T-helper 1 cell (primary cell): ENCODE measurements around the gene RHBG.

Experiments
- DNase-seq, 5 donors: peaks; one replicate each; pipeline ENCODE4 v3.0.0-alpha.2; 2012 to 2020

RHBG gene

GRCh38 chr1:156409439-156409838 is 40.4 kb downstream of the RHBG start:
- DNase-seq: no peak

- no peak for DNase-seq
These were observed 41.2 kb downstream of the RHBG start for GRCh38 chr1:156410238-156410637.

- no peak for DNase-seq
These were observed 41.7 kb downstream of the RHBG start for GRCh38 chr1:156410740-156411139.

GRCh38 chr1:156412653-156413321 is 43.8 kb downstream of the RHBG start:
- DNase-seq: no peak

- no peak for DNase-seq
These were observed 44.6 kb downstream of the RHBG start for GRCh38 chr1:156413391-156414246.

GRCh38 chr1:156414461-156415064 is 45.6 kb downstream of the RHBG start:
- no peak for DNase-seq

GRCh38 chr1:156416993-156417392 is 48.0 kb downstream of the RHBG start:
- no peak for DNase-seq

- no peak for DNase-seq
These were observed 48.5 kb downstream of the RHBG start for GRCh38 chr1:156417401-156418020.

GRCh38 chr1:156418416-156419070 is 49.5 kb downstream of the RHBG start:
- no peak for DNase-seq

GRCh38 chr1:156419854-156420204 is 50.8 kb downstream of the RHBG start:
- DNase-seq: no peak

GRCh38 chr1:156420205-156421061 is 51.4 kb downstream of the RHBG start:
- peak in 4 of 5 donors; percentile 25 to 39 (median 34) for DNase-seq

GRCh38 chr1:156421062-156421938 is 52.3 kb downstream of the RHBG start:
- DNase-seq: peak; percentile 31 to 75 (median 53)

GRCh38 chr1:156421939-156422601 is 53.1 kb downstream of the RHBG start:
- no peak for DNase-seq

- no peak for DNase-seq
These were observed 53.6 kb downstream of the RHBG start for GRCh38 chr1:156422602-156423091.

GRCh38 chr1:156423422-156424352 is 54.7 kb downstream of the RHBG start:
- DNase-seq: no peak

- no peak for DNase-seq
These were observed 55.9 kb downstream of the RHBG start for GRCh38 chr1:156424806-156425432.

GRCh38 chr1:156425943-156426342 is 56.9 kb downstream of the RHBG start:
- no peak for DNase-seq

- DNase-seq: no peak
These were observed 58.9 kb downstream of the RHBG start for GRCh38 chr1:156427957-156428356.
